Breast epithelium (tissue), 4 donors: ENCODE data around the gene LITAFD. TPM values are rescaled to one million over a fixed set of nuclear protein-coding genes. Genes with fewer than 3 reads are reported as not detected.

ENCODE experiments used
- DNase-seq, 2 donors: peaks; one replicate each; pipeline ENCODE4 v3.0.0-alpha.2; 2019; ENCODE audit warnings: low spot score in 2 of 2
- H3K27ac ChIP-seq, 2 donors: fragments of 200-600 bp; sonication (generic) in 1 of 2; one replicate each; pipeline ENCODE4 v1.5.1; 2016 to 2019; ENCODE audit warnings: mild to moderate bottlenecking in 1 of 2
- H3K27me3 ChIP-seq, 2 donors: fragments of 200-600 bp; sonication (generic) in 1 of 2; one replicate each; pipeline versions ENCODE4 v1.5.1 to v1.6.0; 2017 to 2019; ENCODE audit warnings: control low read depth in 1 of 2, mild to moderate bottlenecking in 1 of 2
- H3K36me3 ChIP-seq: fragments of 200-600 bp; one replicate; pipeline ENCODE4 v1.5.1; 2019
- H3K4me1 ChIP-seq, 2 donors: fragments of 200-600 bp; sonication (generic); one replicate each; pipeline ENCODE4 v1.5.1; 2016 to 2019; ENCODE audit warnings: control low read depth in 1 of 2
- H3K4me3 ChIP-seq, 3 donors: fragments of 200-600 bp; sonication (generic); 1 replicate in 2 of 3; 2 replicates in 1 of 3; pipeline ENCODE4 v1.5.1; 2016 to 2019; ENCODE audit warnings: mild to moderate bottlenecking in 3 of 3, moderate library complexity in 2 of 3
- H3K9me3 ChIP-seq, 2 donors: fragments of 200-600 bp; sonication (generic) in 1 of 2; one replicate each; pipeline ENCODE4 v1.5.1; 2016 to 2019; ENCODE audit warnings: control low read depth in 1 of 2
- POLR2A ChIP-seq: fragments of 450-650 bp; IDR thresholded peaks from one replicate; pipeline ENCODE4 v1.6.1; 2016; ENCODE audit warnings: antibody characterized with exemption, mild to moderate bottlenecking, moderate library complexity
- POLR2AphosphoS5 ChIP-seq, 3 donors: sonication (generic); formaldehyde crosslinking; IDR thresholded peaks; one replicate each; pipeline ENCODE4 v1.6.1; 2017; ENCODE audit warnings: antibody characterized with exemption in 3 of 3
- intact Hi-C: fragments of 100-400 bp; cut with DNase I; formaldehyde crosslinking; loops from one replicate; pipeline ENCODE4 v1.15.1; 2023; ENCODE audit warnings: low total_unique reads
- total RNA-seq, 3 donors: library from RNA; depleted of rRNA; stranded (reverse); fragments of >200 nt; gene quantifications; one replicate each; pipeline ENCODE4 v1.1.0, GENCODE V29; 2016
- TF ChIP-seq, protein P1 (sequence below), 3 donors: fragments of 450-650 bp; IDR thresholded peaks; one replicate each; pipeline ENCODE4 v1.5.1; 2016 to 2017; ENCODE audit warnings: antibody characterized with exemption in 3 of 3, mild to moderate bottlenecking in 3 of 3, moderate library complexity in 3 of 3

LITAFD gene
- total RNA-seq, 3 donors from 2014 or later = not detected

- no peak for TF ChIP-seq POLR2AphosphoS5 (IDR thresholded peaks at IDR 0.05)
- TF ChIP-seq, protein P1, sequence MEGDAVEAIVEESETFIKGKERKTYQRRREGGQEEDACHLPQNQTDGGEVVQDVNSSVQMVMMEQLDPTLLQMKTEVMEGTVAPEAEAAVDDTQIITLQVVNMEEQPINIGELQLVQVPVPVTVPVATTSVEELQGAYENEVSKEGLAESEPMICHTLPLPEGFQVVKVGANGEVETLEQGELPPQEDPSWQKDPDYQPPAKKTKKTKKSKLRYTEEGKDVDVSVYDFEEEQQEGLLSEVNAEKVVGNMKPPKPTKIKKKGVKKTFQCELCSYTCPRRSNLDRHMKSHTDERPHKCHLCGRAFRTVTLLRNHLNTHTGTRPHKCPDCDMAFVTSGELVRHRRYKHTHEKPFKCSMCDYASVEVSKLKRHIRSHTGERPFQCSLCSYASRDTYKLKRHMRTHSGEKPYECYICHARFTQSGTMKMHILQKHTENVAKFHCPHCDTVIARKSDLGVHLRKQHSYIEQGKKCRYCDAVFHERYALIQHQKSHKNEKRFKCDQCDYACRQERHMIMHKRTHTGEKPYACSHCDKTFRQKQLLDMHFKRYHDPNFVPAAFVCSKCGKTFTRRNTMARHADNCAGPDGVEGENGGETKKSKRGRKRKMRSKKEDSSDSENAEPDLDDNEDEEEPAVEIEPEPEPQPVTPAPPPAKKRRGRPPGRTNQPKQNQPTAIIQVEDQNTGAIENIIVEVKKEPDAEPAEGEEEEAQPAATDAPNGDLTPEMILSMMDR (IDR thresholded peaks at IDR 0.05) = no peak
- no peak for DNase-seq
- H3K9me3 ChIP-seq = no peaks in the 10 kb centered on the region
- intact Hi-C loops = no loop called here
- H3K4me3 ChIP-seq = no peak overlapping the region
- H3K4me1 ChIP-seq = no peaks in the 10 kb centered on the region
- no peaks in the 10 kb centered on the region for H3K27me3 ChIP-seq
- H3K27ac ChIP-seq = no peak overlapping the region
- peaks cover 7% of the 10 kb centered on the region for H3K36me3 ChIP-seq
Observed at GRCh38 chr16:8920645-8921346, 38.6 kb downstream of the LITAFD start.

DNA sequence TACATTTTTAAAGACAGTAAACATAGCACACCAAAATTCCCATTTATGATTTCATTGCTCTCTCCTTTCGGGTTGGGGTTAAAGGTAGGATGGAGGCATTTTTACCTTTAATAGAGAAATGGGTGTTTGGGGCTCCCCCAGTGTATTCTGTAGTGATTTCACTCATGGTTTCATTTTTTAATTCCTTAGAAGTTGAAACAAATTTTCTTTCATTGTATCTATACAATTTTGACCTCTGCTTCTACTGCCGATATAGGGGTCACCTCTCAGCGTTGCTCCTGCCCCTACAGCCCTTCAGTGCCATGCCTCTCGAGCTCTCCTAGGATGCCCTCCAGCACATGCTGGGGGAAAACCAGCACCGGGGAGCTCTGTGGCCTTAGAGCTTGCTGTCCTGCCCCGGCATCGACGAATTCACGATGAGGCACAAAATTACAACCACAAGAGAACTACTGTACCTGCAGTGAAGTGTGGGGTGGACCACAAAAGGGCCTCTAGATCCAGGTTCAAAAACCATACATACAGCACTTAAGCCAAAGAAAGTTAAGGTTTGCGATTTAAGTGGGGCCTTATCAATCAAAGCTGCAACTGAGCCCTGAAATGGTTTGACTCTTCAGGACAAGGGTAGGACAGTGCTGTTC, 39.3 kb downstream of the LITAFD start:
- intact Hi-C loops = no loop called here
- H3K36me3 ChIP-seq = peaks cover 7% of the 10 kb centered on the region
- no peak for DNase-seq
- H3K27ac ChIP-seq = no peak overlapping the region
- H3K9me3 ChIP-seq = no peaks in the 10 kb centered on the region
- no peaks in the 10 kb centered on the region for H3K27me3 ChIP-seq
- no peak overlapping the region for H3K4me3 ChIP-seq
- TF ChIP-seq POLR2AphosphoS5 (IDR thresholded peaks at IDR 0.05) (no peak), POLR2A (no peak)
- TF ChIP-seq, protein P1 (IDR thresholded peaks at IDR 0.05) = no peak
- no peaks in the 10 kb centered on the region for H3K4me1 ChIP-seq

DNA sequence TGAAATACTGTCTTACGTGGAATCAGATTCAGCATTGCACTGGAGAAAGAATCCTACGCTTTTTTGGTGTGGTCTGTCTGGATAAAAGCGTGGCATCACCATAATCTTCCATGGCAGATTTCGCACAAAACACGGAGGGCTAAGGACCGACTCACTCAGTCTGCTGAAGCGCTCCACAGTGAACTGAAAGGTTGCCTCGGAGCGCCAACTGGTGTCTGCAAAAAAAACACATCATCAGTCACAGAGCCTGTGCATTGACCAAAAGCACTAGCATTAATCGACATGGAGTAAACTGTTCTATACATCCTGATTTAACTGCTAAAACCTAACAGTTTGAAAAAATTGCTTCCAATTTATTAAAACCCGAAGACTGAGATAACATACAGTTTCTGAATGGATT, 41.0 kb downstream of the LITAFD start:
- no peaks in the 10 kb centered on the region for H3K9me3 ChIP-seq
- no peaks in the 10 kb centered on the region for H3K4me1 ChIP-seq
- peaks cover 7% of the 10 kb centered on the region for H3K36me3 ChIP-seq
- intact Hi-C loops = no loop called here
- no peaks in the 10 kb centered on the region for H3K27me3 ChIP-seq
- DNase-seq = no peak
- H3K4me3 ChIP-seq = no peak overlapping the region
- TF ChIP-seq POLR2AphosphoS5 (IDR thresholded peaks at IDR 0.05) = no peak
- no peak for TF ChIP-seq POLR2A
- TF ChIP-seq, protein P1 (IDR thresholded peaks at IDR 0.05) = no peak
- H3K27ac ChIP-seq = no peak overlapping the region

- DNase-seq = no peak
Observed at GRCh38 chr16:8924214-8924613, 42.1 kb downstream of the LITAFD start.

DNA sequence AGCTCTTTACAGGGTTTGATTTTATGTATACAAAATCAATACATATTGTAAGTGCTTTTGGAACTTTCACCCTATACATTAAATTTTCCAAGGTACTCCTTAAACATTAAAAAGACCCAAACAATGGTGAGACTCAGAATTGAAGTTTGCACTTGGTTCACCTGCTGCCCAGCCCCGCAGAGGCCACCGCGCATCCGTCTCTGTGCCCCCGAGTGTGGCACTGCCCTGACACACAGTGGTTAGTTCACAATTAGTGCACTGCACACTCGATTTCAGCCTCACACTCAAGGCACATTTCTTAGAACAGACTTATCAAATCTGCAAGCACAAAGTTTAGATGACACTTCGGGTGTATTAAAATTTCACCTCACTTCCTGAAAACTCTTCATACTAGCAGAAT, 43.3 kb downstream of the LITAFD start:
- Histone ChIP-seq H3K4me1 (no peaks in the 10 kb centered on the region), H3K9me3 (no peaks in the 10 kb centered on the region), H3K4me3 (no peak overlapping the region), H3K27me3 (no peaks in the 10 kb centered on the region), H3K36me3 (peaks cover under 1% of the 10 kb centered on the region), H3K27ac (no peak overlapping the region)
- DNase-seq = no peak
- no peak for TF ChIP-seq POLR2A
- TF ChIP-seq, protein P1 (IDR thresholded peaks at IDR 0.05) = no peak
- no peak for TF ChIP-seq POLR2AphosphoS5 (IDR thresholded peaks at IDR 0.05)
- intact Hi-C loops = no loop called here

More at GRCh38 chr16:8924214-8924613, 42.1 kb downstream of the LITAFD start:
- H3K9me3 ChIP-seq = no peaks in the 10 kb centered on the region
- peaks cover 7% of the 10 kb centered on the region for H3K36me3 ChIP-seq
- TF ChIP-seq, protein P1 (IDR thresholded peaks at IDR 0.05) = no peak
- no peak for TF ChIP-seq POLR2A
- no peak overlapping the region for H3K4me3 ChIP-seq
- H3K27me3 ChIP-seq = no peaks in the 10 kb centered on the region
- no peak overlapping the region for H3K27ac ChIP-seq
- no peaks in the 10 kb centered on the region for H3K4me1 ChIP-seq
- intact Hi-C loops = no loop called here
